Measurements from ENCODE around the gene MPPE1.

Gene MPPE1

GRCh38 chr18:11884396-11885030 lies 23.6 kb downstream of the MPPE1 start:
- no peak for DNase-seq (ENCODE audit: low read depth, low spot score)

DNA sequence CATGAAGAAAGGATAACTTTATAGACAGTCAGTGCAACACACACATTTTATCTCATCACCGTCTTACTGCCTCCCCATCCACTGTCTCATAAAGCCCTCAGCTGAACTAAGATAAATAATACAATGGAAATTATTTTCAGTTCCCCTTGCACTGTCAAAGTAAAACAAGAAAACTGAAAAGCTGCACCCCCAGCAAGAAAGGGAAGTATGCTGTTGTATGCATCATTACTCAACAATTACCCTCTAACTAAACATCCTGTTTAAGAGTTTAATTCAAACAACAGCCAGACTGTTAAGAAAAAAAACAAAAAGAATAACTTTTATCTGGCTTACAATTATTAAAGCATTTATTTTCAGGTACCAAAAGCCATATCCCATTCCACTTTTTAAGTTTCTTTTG lies 25.0 kb downstream of the MPPE1 start:
- DNase-seq (ENCODE audit: low read depth, low spot score) = no peak

GRCh38 chr18:11882636-11883035 lies 25.5 kb downstream of the MPPE1 start:
- DNase-seq (ENCODE audit: low read depth, low spot score) = no peak

DNA sequence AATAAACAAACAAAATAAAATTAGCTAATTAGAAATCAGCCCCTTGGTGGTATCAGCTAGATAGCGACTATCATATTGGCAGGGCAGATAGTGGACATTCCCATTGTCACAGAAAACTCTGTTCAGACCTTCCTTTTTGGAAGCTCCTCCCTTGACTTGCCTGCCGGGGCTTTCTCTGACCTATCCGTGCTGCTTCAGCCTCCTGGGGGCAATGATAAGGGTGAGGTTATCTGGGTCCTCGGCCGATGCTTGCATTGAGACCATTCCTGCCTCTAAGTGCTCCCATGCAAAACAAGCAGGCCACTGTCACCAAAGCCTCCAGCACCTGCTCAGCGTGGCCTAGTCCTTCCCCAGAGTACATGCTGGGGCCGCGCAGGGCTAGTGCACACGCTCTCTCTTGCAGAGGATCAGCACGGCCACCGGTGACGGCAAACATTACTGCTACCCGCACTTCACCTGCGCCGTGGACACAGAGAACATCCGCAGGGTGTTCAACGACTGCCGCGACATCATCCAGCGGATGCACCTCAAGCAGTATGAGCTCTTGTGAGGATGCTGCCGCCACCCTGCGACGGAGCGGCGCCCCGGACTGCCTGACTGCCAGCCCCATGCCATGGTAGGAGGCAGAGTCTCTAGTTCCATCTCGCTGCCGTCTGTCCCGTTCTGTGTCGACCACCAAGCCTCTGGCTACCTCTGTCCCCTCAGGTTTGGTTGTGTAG lies 27.4 kb downstream of the MPPE1 start:
- no peak for DNase-seq (ENCODE audit: low read depth, low spot score)

DNA sequence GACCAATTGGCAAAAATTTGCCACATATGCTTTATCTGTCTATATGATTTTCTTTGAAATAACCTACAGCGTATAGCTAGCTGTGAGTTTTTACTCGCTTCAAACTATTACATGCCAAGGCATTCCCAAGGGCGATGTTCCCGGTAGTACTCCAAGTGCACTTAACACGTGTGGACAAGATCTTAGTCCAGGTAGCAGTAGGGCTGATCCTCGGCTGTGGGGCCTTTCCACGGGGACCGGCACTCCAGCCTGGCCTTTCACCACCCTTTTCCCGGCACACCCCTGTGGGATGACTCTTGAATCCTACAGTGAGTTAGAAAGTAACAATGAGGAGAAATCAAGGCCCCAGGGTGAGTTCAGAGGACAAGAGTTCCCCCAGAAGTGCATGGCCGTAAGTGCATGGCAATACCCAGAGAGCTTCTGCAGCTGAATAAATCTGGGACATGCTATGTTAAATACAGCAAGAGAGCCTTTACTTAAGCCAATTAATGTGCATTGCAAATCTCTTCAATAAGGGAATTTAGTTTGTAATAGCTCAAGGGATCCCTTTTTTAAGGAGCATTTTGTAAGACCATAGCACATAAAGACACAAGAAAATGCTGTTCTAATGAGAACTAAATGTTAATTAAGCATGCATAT lies 30.5 kb downstream of the MPPE1 start:
- DNase-seq (ENCODE audit: low read depth, low spot score) = no peak

- DNase-seq (ENCODE audit: low read depth, low spot score) = no peak
Observed at GRCh38 chr18:11874676-11875075, 33.4 kb downstream of the MPPE1 start.

GRCh38 chr18:11873670-11874340 lies 34.3 kb downstream of the MPPE1 start:
- no peak for DNase-seq (ENCODE audit: low read depth, low spot score)

- no peak for DNase-seq (ENCODE audit: low read depth, low spot score)
Observed at GRCh38 chr18:11872479-11873136, 35.5 kb downstream of the MPPE1 start.

DNA sequence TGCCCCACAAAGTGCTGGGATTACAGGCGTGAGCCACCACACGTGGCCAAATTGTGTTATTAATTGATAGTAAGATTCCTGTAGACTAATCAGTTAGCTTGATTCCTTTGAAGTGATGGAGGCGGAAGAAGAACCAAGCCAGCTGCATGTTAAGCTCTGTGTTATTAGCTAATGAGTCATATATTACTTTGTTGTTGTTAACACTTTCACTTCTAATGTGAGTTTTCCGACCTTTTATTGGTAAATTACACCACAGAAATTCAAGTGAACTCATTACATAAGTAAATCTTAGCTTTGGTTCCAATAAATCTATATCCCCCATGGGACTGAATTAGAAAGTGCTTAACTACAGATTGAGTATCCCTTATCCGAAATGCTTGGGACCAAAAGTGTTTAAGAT lies 36.6 kb downstream of the MPPE1 start:
- no peak for DNase-seq (ENCODE audit: low read depth, low spot score)

DNA sequence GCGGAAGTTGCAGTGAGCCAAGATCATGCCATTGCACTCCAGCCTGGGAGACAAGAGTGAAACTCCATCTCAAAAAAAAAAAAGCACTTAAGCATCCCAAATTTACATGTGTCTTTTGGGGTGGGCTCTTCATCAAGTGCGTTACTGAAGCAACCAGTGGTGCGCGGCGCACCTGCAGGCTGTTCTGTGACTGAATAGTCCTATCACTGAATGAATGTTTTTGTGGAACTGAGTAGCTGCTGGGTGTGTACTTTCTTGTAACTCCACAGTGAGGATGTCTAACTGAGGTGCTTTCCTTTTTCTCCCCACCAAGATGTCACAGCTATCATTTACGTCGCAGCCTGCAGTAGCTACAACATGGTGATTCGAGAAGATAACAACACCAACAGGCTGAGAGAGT lies 39.9 kb downstream of the MPPE1 start:
- no peak for DNase-seq (ENCODE audit: low read depth, low spot score)

- no peak for DNase-seq (ENCODE audit: low read depth, low spot score)
Observed at GRCh38 chr18:11866764-11867163, 41.4 kb downstream of the MPPE1 start.

DNA sequence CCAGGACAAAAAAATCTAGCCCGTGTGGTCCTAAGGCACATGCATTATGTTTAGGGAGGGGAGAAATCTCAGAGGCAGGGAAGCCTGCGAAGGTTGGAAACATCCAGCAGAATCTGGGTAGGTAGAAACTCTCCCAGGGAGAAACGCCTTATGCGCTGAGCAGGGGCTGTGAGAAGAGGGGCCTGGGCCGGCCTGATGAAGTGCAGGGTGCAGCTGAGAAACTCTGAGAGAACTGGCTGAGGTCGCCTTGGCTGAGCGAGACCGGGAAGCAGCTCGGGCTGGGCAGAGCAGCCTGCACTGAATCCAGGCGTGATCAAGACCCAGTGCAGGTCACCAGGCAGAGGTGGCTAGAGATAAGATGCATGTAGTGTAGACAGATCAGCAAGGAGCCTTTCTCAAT lies 41.8 kb downstream of the MPPE1 start:
- no peak for DNase-seq (ENCODE audit: low read depth, low spot score)

GRCh38 chr18:11865071-11865470 lies 43.0 kb downstream of the MPPE1 start:
- no peak for DNase-seq (ENCODE audit: low read depth, low spot score)

DNA sequence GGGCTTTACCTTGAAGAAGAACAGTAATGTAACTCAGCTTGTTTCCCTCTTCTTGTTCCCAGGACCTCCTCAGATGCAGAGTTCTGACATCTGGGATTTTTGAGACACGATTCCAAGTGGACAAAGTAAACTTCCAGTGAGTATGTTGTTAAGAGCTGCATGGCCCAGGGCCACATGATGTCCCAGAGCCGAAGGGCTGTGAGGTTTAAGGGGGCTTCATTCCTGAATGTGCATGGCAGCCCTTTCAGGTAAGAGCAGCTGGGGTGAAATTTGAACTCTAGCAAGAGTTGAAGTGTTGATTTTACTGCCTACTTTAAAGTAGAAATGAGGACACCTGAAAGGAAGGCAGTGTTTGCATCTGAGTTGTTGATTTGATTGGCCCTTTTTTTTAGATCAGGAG lies 43.6 kb downstream of the MPPE1 start:
- DNase-seq (ENCODE audit: low read depth, low spot score) = no peak

DNA sequence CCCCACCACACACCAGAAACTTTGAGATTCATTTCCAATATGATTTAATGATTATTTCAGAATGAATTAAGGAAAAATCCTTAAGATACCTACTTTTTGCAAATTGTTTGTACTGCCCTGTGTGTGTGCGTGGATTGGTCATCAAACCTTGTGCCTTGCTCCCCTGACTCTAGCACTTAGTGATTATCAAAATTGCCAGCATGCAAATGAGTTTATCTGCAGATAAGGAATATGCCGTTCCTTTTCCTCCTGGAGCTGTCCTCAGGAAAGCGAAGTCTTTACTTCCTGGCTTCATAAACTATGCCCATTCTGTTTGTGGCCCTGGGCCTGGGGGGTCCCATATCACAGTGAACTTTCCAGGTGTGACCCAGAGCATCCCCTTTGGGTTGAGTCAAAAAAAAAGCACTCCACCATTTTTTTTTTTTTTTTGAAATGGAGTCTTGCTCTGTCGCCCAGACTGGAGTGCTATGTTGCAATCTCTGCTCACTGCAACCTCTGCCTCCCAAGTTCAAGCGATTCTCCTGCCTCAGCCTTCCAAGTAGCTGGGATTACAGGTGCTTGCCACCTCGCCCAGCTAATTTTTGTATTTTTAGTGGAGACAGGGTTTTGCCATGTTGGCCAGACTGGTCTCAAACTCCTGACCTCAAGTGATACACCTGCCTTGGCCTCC lies 45.5 kb downstream of the MPPE1 start:
- no peak for DNase-seq (ENCODE audit: low read depth, low spot score)

GRCh38 chr18:11861583-11862288 lies 46.4 kb downstream of the MPPE1 start:
- DNase-seq (ENCODE audit: low read depth, low spot score) = no peak

GRCh38 chr18:11860594-11861450 lies 47.3 kb downstream of the MPPE1 start:
- DNase-seq (ENCODE audit: low read depth, low spot score) = no peak

DNA sequence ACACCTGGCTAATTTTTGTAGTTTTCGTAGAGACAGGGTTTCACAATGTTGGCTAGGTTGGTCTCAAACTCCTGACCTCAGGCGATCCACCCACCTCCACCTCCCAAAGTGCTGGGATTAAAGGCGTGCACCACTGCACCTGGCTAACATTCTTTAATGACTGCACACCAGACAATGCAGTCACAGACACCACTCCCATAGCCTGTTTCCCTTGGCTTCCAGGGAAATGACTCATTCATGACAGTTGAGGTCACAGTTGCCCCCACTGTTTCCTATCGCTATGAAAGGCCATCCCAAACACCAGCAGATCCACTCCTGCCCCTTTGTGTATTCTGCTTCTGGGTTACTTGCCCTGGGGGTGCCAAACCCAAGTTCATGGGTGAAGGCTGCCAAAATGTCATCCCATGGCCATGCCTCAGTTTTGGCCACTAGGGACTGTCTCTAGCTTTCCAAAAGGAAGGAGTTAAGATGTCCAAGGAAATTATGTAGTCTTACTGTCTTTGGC lies 48.2 kb downstream of the MPPE1 start:
- no peak for DNase-seq (ENCODE audit: low read depth, low spot score)

DNA sequence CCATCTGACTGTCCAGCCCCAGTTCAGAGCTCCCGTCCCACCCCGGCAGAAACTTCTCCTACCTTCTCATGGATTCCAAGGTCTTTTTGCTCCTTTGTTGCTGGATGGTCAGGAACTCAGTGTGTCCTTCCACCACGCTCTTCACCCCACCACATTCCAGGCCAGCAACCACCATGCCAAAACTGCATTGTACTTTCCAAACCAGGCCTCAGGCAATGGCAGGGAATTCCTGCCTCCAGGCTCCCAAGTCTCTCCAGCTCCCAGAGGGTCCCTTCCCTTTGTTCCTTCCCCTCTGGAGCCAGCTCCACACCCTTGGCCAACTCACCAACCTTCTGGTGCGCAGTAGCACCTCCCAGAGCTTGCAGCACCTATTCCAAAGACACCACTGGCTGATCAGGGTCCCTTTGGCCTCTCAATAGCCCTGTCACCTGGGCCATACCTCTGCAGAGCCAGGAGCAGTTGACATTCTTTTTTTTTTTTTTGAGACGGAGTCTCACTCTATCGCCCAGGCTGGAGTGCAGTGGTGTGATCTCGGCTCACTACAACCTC lies 48.8 kb downstream of the MPPE1 start:
- no peak for DNase-seq (ENCODE audit: low read depth, low spot score)

Data from activated CD4-positive, CD25-positive, alpha-beta regulatory T cell treated with anti-CD3 and anti-CD28 coated beads, Interleukin-2, amount 50 U/mL, for 16 hours (primary cell).